Panc1 (cell line): ENCODE data around the gene MCMBP. TPM values are rescaled to one million over a fixed set of nuclear protein-coding genes. Genes with fewer than 3 reads are reported as not detected.
"Not testable (repeated sequence)": the region's sequence is repeated elsewhere in the genome, so short reads cannot be mapped to it uniquely, and the experiment has no call there.

Experiments
- ATAC-seq: fragments of 200-7000 bp; cut with Tn5 transposase; 2 replicates; pipeline ENCODE4 v1.9.1; 2020; ENCODE audit warnings: mild to moderate bottlenecking, moderate library complexity
- BruUV-seq: library from RNA; stranded (reverse); fragments of 400-500 nt; replicated peaks from 2 replicates; lab custom pipeline; 2021; lab: Mats Ljungman, UMichigan
- CTCF ChIA-PET: fragments of 300-600 bp; sonication (Branson Sonifier 250); formaldehyde crosslinking; loops from one replicate; lab custom pipeline; 2022; ENCODE audit warnings: antibody characterized with exemption; lab: Charles Lee
- POLR2A ChIA-PET: fragments of 300-600 bp; sonication (Branson Sonifier 250); formaldehyde crosslinking; loops from one replicate; lab custom pipeline; 2022; ENCODE audit warnings: antibody characterized with exemption; lab: Charles Lee
- DNase-seq: peaks from one replicate; pipeline ENCODE4 v3.0.0-alpha.2; 2010; ENCODE audit warnings: low read depth, low spot score
- H3K27ac ChIP-seq: 2 replicates; pipeline ENCODE4 v1.5.1; 2011; ENCODE audit warnings: mild to moderate bottlenecking, low read length, inconsistent platforms
- H3K27me3 ChIP-seq: fragments of 200-500 bp; sonication (Bioruptor generic); 2 replicates; pipeline ENCODE4 v1.6.0; 2014; ENCODE audit warnings: low read length, inconsistent platforms; ENCODE audit not compliant: control insufficient read depth, insufficient read depth
- H3K36me3 ChIP-seq: fragments of 200-500 bp; sonication (Bioruptor generic); 2 replicates; pipeline ENCODE4 v1.5.1; 2014; ENCODE audit warnings: inconsistent platforms, mild to moderate bottlenecking, low read length, moderate library complexity; ENCODE audit not compliant: control insufficient read depth, insufficient read depth
- H3K4me1 ChIP-seq: 2 replicates; pipeline ENCODE4 v1.5.1; 2011; ENCODE audit warnings: inconsistent platforms, mild to moderate bottlenecking, low read length, moderate library complexity; ENCODE audit not compliant: control insufficient read depth, insufficient read depth
- H3K4me3 ChIP-seq, 2 experiments: 2 replicates each; pipeline ENCODE4 v1.5.1; 2011 to 2012; ENCODE audit warnings: low read depth in 2 of 2, low read length in 2 of 2, mild to moderate bottlenecking in 2 of 2, inconsistent platforms in 1 of 2, moderate library complexity in 1 of 2
- H3K9me3 ChIP-seq: fragments of 200-500 bp; sonication (Bioruptor generic); 2 replicates; pipeline ENCODE4 v1.5.1; 2014; ENCODE audit warnings: low read depth, mild to moderate bottlenecking, inconsistent platforms, low read length, moderate library complexity; ENCODE audit not compliant: control insufficient read depth, insufficient read depth
- POLR2AphosphoS5 ChIP-seq: IDR thresholded peaks from 2 replicates; pipeline ENCODE4 v1.6.1; 2012; ENCODE audit warnings: mild to moderate bottlenecking, low read depth, low read length, moderate library complexity
- SIN3A ChIP-seq: IDR thresholded peaks from 2 replicates; pipeline ENCODE4 v1.6.1; 2012; ENCODE audit warnings: low read depth, mild to moderate bottlenecking, low read length, moderate library complexity, borderline replicate concordance; ENCODE audit not compliant: insufficient read depth
- TCF7L2 ChIP-seq: IDR thresholded peaks from 2 replicates; pipeline ENCODE4 v1.6.1; 2011; ENCODE audit warnings: mild to moderate bottlenecking, low read depth, low read length, inconsistent platforms
- in situ Hi-C: cut with HindIII; loops from 2 replicates; pipeline ENCODE4 v1.10.0; 2016; ENCODE audit warnings: low sequenced_read_pairs, low pct_unique_long_range_greater_than_20kb
- intact Hi-C: fragments of 100-400 bp; cut with micrococcal nuclease; formaldehyde crosslinking; loops from one replicate; pipeline ENCODE4 v1.10.0; 2022; ENCODE audit not compliant: unreplicated experiment
- total RNA-seq: library from RNA; stranded (reverse); gene quantifications from one replicate; pipeline ENCODE4 v1.2.1, GENCODE V29; 2021; ENCODE audit not compliant: unreplicated experiment
- TF ChIP-seq, protein P1 (sequence below), 2 experiments: IDR thresholded peaks; 2 replicates each; pipeline ENCODE4 v1.6.1; 2011 to 2012; ENCODE audit warnings: low read depth in 2 of 2, control low read depth in 1 of 2, low read length in 1 of 2, mild to moderate bottlenecking in 1 of 2, moderate library complexity in 1 of 2; ENCODE audit not compliant: insufficient read depth in 1 of 2
- TF ChIP-seq, protein P2 (sequence below): fragments of 450-650 bp; IDR thresholded peaks from 2 replicates; pipeline ENCODE4 v1.5.1; 2017; ENCODE audit warnings: mild to moderate bottlenecking

The MCMBP gene
- total RNA-seq, 1 experiment from 2014 or later = 94.5 TPM

DNA sequence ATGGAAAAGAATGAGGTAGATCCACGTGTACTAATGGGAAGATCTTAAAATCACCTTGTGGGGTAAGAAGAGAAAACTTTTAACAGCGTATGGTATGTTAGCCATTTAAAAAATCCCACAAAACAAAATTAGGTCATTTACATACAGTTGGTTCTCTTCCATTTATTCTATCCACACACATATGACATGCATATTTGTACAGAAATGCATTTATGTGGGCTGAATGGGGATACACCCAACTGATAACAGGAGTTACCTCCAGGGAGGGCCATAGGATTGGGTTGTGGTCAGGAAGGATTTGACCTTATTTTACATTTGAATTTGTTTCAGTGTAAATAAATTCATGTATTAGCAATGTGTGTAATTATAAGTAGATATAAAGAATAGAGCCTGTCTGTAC lies 71.5 kb downstream of the MCMBP start:
- in situ Hi-C loops (no loop called here), intact Hi-C loops (no loop called here)
- CTCF ChIA-PET = no interaction called here
- H3K27ac ChIP-seq = no peak overlapping the region
- no peaks in the 10 kb centered on the region for H3K4me1 ChIP-seq
- no peaks in the 10 kb centered on the region for H3K36me3 ChIP-seq
- DNase-seq (no peak), ATAC-seq (no peak)
- H3K9me3 ChIP-seq = no peaks in the 10 kb centered on the region
- POLR2A ChIA-PET = no interaction called here
- H3K27me3 ChIP-seq = no peaks in the 10 kb centered on the region
- no peak for TF ChIP-seq POLR2AphosphoS5
- TF ChIP-seq SIN3A = no peak
- TF ChIP-seq, protein P1, sequence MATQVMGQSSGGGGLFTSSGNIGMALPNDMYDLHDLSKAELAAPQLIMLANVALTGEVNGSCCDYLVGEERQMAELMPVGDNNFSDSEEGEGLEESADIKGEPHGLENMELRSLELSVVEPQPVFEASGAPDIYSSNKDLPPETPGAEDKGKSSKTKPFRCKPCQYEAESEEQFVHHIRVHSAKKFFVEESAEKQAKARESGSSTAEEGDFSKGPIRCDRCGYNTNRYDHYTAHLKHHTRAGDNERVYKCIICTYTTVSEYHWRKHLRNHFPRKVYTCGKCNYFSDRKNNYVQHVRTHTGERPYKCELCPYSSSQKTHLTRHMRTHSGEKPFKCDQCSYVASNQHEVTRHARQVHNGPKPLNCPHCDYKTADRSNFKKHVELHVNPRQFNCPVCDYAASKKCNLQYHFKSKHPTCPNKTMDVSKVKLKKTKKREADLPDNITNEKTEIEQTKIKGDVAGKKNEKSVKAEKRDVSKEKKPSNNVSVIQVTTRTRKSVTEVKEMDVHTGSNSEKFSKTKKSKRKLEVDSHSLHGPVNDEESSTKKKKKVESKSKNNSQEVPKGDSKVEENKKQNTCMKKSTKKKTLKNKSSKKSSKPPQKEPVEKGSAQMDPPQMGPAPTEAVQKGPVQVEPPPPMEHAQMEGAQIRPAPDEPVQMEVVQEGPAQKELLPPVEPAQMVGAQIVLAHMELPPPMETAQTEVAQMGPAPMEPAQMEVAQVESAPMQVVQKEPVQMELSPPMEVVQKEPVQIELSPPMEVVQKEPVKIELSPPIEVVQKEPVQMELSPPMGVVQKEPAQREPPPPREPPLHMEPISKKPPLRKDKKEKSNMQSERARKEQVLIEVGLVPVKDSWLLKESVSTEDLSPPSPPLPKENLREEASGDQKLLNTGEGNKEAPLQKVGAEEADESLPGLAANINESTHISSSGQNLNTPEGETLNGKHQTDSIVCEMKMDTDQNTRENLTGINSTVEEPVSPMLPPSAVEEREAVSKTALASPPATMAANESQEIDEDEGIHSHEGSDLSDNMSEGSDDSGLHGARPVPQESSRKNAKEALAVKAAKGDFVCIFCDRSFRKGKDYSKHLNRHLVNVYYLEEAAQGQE (IDR thresholded peaks at IDR 0.05; ENCODE audit: insufficient read depth in 1 of 2, low read depth in 2 of 2, low read length in 1 of 2) = no peak
- TF ChIP-seq TCF7L2 = no peak
- TF ChIP-seq, protein P2, sequence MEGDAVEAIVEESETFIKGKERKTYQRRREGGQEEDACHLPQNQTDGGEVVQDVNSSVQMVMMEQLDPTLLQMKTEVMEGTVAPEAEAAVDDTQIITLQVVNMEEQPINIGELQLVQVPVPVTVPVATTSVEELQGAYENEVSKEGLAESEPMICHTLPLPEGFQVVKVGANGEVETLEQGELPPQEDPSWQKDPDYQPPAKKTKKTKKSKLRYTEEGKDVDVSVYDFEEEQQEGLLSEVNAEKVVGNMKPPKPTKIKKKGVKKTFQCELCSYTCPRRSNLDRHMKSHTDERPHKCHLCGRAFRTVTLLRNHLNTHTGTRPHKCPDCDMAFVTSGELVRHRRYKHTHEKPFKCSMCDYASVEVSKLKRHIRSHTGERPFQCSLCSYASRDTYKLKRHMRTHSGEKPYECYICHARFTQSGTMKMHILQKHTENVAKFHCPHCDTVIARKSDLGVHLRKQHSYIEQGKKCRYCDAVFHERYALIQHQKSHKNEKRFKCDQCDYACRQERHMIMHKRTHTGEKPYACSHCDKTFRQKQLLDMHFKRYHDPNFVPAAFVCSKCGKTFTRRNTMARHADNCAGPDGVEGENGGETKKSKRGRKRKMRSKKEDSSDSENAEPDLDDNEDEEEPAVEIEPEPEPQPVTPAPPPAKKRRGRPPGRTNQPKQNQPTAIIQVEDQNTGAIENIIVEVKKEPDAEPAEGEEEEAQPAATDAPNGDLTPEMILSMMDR = no peak
- no TSS peak for BruUV-seq
- H3K4me3 ChIP-seq = no peak overlapping the region

DNA sequence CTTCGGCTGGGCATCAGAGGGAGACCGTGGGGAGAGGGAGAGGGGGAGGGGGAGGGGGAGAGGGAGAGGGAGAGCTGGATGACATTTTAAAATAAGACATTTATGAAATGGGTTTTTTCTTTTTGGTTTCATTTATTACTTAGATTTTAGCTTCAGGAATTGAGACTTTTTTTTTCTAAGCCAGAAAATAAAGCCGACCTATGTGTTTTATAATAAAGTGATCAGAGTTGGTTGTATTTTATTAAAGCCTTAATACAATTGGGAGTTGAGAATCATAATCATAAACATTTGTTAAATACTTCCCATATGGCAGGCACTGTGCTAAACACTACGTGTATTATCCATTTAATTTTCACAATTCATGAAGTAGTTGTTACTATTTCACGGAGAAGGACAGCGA lies 76.6 kb downstream of the MCMBP start:
- intact Hi-C loops = no loop called here
- H3K4me1 ChIP-seq = no peaks in the 10 kb centered on the region
- ATAC-seq (no peak), DNase-seq (no peak)
- ChIA-PET CTCF (no interaction called here), POLR2A (interaction anchor here (0.6 kb wide), 1 partner anchor 1045 kb away, joined by 3 read pairs; no protein-coding TSS in a partner anchor)
- H3K9me3 ChIP-seq = no peaks in the 10 kb centered on the region
- no peaks in the 10 kb centered on the region for H3K27me3 ChIP-seq
- no peak overlapping the region for H3K4me3 ChIP-seq
- no TSS peak for BruUV-seq
- TF ChIP-seq, protein P2 = no peak
- TF ChIP-seq SIN3A (no peak), TCF7L2 (no peak), POLR2AphosphoS5 (no peak)
- TF ChIP-seq, protein P1 (IDR thresholded peaks at IDR 0.05; ENCODE audit: insufficient read depth in 1 of 2, low read depth in 2 of 2, low read length in 1 of 2) = no peak
- H3K36me3 ChIP-seq = no peaks in the 10 kb centered on the region
- no peak overlapping the region for H3K27ac ChIP-seq
- in situ Hi-C loops = no loop called here

DNA sequence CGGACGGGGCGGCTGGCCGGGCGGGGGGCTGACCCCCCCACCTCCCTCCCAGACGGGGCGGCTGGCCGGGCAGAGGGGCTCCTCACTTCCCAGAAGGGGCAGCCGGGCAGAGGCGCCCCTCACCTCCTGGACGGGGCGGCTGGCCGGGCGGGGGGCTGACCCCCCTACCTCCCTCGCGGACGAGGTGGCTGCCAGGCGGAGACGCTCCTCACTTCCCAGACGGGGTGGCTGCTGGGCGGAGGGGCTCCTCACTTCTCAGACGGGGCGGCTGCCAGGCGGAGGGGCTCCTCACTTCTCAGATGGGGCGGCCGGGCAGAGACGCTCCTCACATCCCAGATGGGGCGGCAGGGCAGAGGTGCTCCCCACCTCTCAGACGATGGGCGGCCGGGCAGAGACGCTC lies 77.5 kb downstream of the MCMBP start:
- BruUV-seq, H3K9me3 ChIP-seq, POLR2A ChIA-PET, DNase-seq, in situ Hi-C loops, H3K36me3 ChIP-seq, H3K27ac ChIP-seq, H3K27me3 ChIP-seq, CTCF ChIA-PET, H3K4me1 ChIP-seq, intact Hi-C loops, ATAC-seq, H3K4me3 ChIP-seq: not testable (repeated sequence)
